Mesothelial cell of epicardium (in vitro differentiated cells): ENCODE results near the gene R3HDM2. TPM values are rescaled to one million over a fixed set of nuclear protein-coding genes. Genes with fewer than 3 reads are reported as not detected.
A peak's percentile ranks its signal among the peaks of the same experiment; 100 is the strongest.
"Not testable (repeated sequence)": the region's sequence is repeated elsewhere in the genome, so short reads cannot be mapped to it uniquely, and the experiment has no call there.

Experiments
- DNase-seq, 2 experiments: peaks; one replicate each; pipeline ENCODE4 v3.0.0; 2021; ENCODE audit warnings: low spot score in 2 of 2; ENCODE audit not compliant: unreplicated experiment in 2 of 2
- H3K27ac Mint-ChIP-seq: 2 replicates; pipeline ENCODE4 v1.8.0; 2021; ENCODE audit warnings: mixed read lengths
- H3K27me3 Mint-ChIP-seq: 2 replicates; pipeline ENCODE4 v1.8.0; 2021; ENCODE audit warnings: low read depth, mixed read lengths
- H3K36me3 Mint-ChIP-seq: 2 replicates; pipeline ENCODE4 v1.8.0; 2021; ENCODE audit warnings: mixed read lengths
- H3K4me1 Mint-ChIP-seq: 2 replicates; pipeline ENCODE4 v1.8.0; 2021; ENCODE audit warnings: mixed read lengths
- H3K4me3 Mint-ChIP-seq: 2 replicates; pipeline ENCODE4 v1.8.0; 2021; ENCODE audit warnings: mild to moderate bottlenecking, moderate library complexity, mixed read lengths
- H3K9me3 Mint-ChIP-seq: 2 replicates; pipeline ENCODE4 v1.8.0; 2021; ENCODE audit warnings: mixed read lengths
- total RNA-seq: library from RNA; stranded (reverse); gene quantifications from 3 replicates; pipeline ENCODE4 v1.2.1, GENCODE V29; 2021
- TF ChIP-seq, protein P1 (sequence below): fragments of 200-600 bp; sonication (generic); IDR thresholded peaks from one replicate; pipeline ENCODE4 v1.5.0; 2021; ENCODE audit warnings: antibody characterized with exemption; ENCODE audit not compliant: unreplicated experiment

The R3HDM2 gene
- total RNA-seq, 1 donor from 2014 or later: 111 TPM

GRCh38 chr12:57404966-57405640 is 25.7 kb downstream of the R3HDM2 start:
- no peak overlapping the region for H3K27ac Mint-ChIP-seq
- no peaks in the 10 kb centered on the region for H3K9me3 Mint-ChIP-seq

DNA sequence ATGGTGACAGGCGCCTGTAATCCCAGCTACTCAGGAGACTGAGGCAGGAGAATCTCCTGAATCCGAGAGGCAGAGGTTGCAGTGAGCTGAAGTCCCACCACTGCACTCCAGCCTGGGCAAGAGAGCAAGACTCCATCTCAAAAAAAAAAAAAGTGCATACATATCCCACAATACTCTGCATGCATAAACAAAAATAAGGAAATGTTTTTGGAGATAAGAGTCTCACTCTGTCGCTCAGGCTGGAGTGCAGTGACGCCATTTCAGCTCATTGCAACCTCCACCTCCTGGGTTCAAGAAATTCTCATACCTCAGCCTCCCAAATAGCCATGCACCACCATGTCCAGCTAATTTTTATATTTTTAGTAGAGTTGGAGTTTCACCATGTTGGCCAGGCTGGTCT is 28.7 kb downstream of the R3HDM2 start:
- H3K27ac Mint-ChIP-seq, H3K4me1 Mint-ChIP-seq, H3K9me3 Mint-ChIP-seq, H3K4me3 Mint-ChIP-seq, H3K27me3 Mint-ChIP-seq, DNase-seq, H3K36me3 Mint-ChIP-seq: not testable (repeated sequence)

More at GRCh38 chr12:57404966-57405640, 25.7 kb downstream of the R3HDM2 start:
- no peak for DNase-seq
- no peaks in the 10 kb centered on the region for H3K27me3 Mint-ChIP-seq
- H3K36me3 Mint-ChIP-seq: peaks cover 3% of the 10 kb centered on the region
- peaks cover 2% of the 10 kb centered on the region for H3K4me1 Mint-ChIP-seq
- TF ChIP-seq, protein P1, sequence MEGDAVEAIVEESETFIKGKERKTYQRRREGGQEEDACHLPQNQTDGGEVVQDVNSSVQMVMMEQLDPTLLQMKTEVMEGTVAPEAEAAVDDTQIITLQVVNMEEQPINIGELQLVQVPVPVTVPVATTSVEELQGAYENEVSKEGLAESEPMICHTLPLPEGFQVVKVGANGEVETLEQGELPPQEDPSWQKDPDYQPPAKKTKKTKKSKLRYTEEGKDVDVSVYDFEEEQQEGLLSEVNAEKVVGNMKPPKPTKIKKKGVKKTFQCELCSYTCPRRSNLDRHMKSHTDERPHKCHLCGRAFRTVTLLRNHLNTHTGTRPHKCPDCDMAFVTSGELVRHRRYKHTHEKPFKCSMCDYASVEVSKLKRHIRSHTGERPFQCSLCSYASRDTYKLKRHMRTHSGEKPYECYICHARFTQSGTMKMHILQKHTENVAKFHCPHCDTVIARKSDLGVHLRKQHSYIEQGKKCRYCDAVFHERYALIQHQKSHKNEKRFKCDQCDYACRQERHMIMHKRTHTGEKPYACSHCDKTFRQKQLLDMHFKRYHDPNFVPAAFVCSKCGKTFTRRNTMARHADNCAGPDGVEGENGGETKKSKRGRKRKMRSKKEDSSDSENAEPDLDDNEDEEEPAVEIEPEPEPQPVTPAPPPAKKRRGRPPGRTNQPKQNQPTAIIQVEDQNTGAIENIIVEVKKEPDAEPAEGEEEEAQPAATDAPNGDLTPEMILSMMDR: no peak
- H3K4me3 Mint-ChIP-seq: no peak overlapping the region

GRCh38 chr12:57401165-57401564 is 29.7 kb downstream of the R3HDM2 start:
- no peak for DNase-seq
- Mint-ChIP-seq H3K9me3 (no peaks in the 10 kb centered on the region), H3K4me3 (no peak overlapping the region), H3K36me3 (no peaks in the 10 kb centered on the region), H3K27me3 (no peaks in the 10 kb centered on the region), H3K4me1 (no peaks in the 10 kb centered on the region), H3K27ac (peak overlapping the region; percentile 22)
- TF ChIP-seq, protein P1: no peak

GRCh38 chr12:57399718-57400463 is 31.0 kb downstream of the R3HDM2 start:
- not testable (repeated sequence) for H3K36me3 Mint-ChIP-seq, H3K9me3 Mint-ChIP-seq, H3K4me1 Mint-ChIP-seq, H3K4me3 Mint-ChIP-seq, H3K27ac Mint-ChIP-seq, H3K27me3 Mint-ChIP-seq, DNase-seq

DNA sequence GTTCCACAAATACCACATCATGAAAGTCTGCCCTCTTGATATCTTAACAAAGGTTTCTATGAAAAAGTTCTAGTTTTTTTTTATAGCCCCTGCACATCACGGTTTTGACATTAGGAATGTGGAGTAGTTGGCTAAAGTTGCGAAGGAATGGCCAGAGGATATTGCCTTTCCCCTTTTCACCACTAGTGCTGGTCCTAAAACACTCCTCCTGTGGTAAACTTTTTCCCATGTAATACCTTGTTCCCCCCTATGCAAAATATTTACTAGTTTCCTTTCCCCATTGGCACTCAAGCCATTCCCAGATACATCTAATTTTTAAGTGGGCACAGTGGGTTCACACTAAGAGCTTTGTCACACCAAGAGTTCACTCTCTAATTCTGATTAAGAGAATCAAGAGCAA is 33.4 kb downstream of the R3HDM2 start:
- Mint-ChIP-seq H3K4me3 (no peak overlapping the region), H3K36me3 (peaks cover 19% of the 10 kb centered on the region), H3K27ac (peak overlapping the region; percentile 7), H3K9me3 (no peaks in the 10 kb centered on the region), H3K4me1 (peaks cover 3% of the 10 kb centered on the region), H3K27me3 (no peaks in the 10 kb centered on the region)
- TF ChIP-seq, protein P1: peak; percentile 10
- no peak for DNase-seq

- H3K9me3 Mint-ChIP-seq: no peaks in the 10 kb centered on the region
- peaks cover 32% of the 10 kb centered on the region for H3K36me3 Mint-ChIP-seq
- no peak overlapping the region for H3K4me3 Mint-ChIP-seq
- DNase-seq: no peak
- H3K27me3 Mint-ChIP-seq: no peaks in the 10 kb centered on the region
- TF ChIP-seq, protein P1: no peak
- H3K27ac Mint-ChIP-seq: no peak overlapping the region
- H3K4me1 Mint-ChIP-seq: peaks cover 4% of the 10 kb centered on the region
Observed at GRCh38 chr12:57395121-57395520, 35.7 kb downstream of the R3HDM2 start.
